Glomerular visceral epithelial cell (primary cell): ENCODE results near the gene DSC1.
"Not testable (repeated sequence)": the region's sequence is repeated elsewhere in the genome, so short reads cannot be mapped to it uniquely, and the experiment has no call there.

Experiments
- DNase-seq: peaks from one replicate; pipeline ENCODE4 v3.0.0-alpha.2; 2016; ENCODE audit errors: extremely low spot score

The DSC1 gene

DNA sequence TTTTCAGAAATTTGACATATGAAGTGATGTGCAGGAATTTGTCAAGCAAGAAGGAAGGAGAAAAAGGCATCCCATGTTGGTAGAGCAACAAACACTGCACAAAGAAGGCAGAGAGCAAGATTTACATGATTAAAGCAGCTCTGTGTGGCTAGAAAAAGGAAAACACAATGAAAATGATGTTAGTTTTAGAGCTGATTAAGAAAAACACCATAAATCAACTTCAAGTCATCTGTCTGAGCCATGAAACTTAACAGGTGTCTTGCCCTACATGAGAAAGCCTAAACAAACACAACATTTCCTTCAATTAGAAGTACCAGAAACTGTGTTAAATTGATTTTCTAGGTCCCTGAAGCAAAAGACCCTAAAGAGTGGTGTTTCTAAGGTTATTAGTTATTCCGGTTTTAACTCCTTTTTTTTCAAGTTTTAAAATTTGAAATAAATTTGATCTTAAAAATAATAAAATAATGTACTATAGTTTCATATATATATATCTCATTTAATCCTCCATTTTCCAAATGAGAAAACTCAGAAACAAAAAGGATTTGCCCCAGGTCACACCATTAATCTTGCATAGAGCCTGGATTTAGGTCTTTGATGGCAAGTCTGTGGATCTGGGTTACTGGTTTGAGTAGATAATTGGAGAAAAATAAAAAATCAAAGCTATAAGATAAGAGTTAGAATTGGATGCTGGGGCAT lies 8.6 kb upstream of the DSC1 start:
- DNase-seq = no peak

DNA sequence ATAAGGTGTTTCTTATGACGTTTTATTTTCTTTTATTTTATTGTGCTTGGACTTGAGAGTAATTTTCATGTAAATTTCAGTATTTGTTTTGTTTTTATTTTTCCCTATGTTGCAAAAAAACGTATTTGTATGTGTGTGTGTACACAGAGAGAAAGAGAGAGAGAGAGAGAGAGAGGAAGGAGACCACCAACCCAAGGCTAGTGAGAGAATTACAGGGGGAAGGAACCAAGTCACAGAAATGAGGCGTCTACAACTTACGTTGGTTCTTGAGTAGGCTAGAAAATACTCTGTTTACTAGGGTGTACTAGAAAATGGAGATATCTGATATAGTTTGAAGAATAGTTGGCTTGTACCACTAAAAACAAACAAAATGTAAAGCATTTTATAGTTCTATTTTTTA lies 7.7 kb upstream of the DSC1 start:
- no peak for DNase-seq

GRCh38 chr18:31162419-31162793 lies 250 bp downstream of the DSC1 start:
- DNase-seq = no peak

- DNase-seq = no peak
Measured at GRCh38 chr18:31161757-31162418, 768 bp downstream of the DSC1 start.

GRCh38 chr18:31156821-31157763 lies 5.6 kb downstream of the DSC1 start:
- DNase-seq = peak; percentile 12

- DNase-seq = no peak
Measured at GRCh38 chr18:31155498-31155897, 7.2 kb downstream of the DSC1 start.

DNA sequence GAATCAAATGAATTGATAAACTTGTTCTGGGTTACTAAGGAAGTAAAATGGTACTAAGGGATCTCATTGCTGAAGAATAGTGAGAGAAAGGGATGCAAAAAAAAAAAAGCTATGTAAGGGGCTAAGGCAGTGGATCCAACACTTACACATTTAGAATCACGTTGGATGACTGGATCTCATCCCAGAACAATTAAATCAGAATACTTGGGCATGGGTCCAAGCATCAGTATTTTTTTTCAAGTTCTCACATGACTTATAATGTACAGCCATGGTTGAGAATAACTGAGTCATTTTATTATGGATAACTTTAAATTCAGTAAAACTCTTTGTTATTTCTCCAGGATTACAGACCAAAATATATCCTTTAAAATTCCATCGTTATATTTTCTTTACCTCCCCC lies 8.5 kb downstream of the DSC1 start:
- DNase-seq = no peak

- no peak for DNase-seq
Measured at GRCh38 chr18:31149351-31149750, 13.3 kb downstream of the DSC1 start.

DNA sequence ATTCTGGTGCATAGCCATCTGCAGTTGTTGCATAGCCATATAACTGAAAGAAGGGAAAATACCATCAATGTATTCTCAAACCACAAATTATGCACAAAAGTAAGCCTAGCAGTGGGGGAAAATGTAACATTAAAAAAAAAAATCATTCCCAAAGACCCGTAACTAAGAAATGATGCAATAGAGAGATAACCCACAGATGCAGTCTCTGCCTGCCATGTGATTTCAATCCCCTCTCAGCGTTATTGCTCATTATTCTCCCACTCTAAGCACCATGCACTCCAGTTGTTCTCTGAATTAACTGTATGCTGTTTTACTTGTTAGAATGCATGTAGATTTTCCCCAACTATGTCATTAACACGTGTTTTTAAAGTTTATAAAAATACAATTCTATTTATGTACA lies 14.1 kb downstream of the DSC1 start:
- DNase-seq = no peak

DNA sequence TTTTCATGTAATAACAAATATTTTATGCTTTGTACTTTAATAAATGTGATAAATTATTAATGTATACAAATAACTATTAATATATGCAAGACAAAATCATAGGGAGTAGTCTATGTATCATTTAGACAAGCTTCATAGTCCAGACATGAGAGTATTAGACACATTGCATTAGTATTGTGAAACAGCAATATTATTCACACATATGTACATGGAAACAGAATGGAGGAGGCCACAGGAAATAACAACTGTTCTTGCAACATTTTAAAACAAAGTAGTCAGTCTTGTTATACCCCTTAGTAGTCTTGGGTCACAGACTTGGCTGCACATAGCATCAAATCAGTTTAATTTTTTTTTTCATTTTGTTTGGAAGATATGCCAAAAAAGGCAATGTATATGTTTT lies 15.8 kb downstream of the DSC1 start:
- DNase-seq = no peak

DNA sequence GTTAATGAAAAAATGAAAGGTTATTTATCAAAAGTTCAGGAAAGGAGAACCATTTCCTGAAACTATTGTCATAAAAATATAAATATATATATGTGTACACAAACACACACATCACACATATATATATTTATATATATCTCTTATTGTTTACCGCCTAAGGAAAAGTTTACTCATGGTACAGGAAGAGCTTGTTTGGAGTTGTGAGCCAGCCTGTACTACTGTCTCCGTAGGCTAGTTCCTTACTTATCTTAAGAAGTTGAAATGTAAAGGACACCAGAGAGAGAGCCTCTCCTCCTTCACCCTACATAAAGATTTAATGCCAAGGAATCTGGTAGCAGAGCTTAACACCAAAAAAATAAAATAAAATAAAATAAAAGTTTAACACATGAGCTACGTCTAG lies 19.6 kb downstream of the DSC1 start:
- DNase-seq = no peak

- DNase-seq = no peak
Measured at GRCh38 chr18:31138709-31139108, 23.9 kb downstream of the DSC1 start.

- DNase-seq = no peak
Measured at GRCh38 chr18:31134988-31135529, 27.6 kb downstream of the DSC1 start.

- no peak for DNase-seq
Measured at GRCh38 chr18:31129398-31130115, 33.1 kb downstream of the DSC1 start.

- no peak for DNase-seq
Measured at GRCh38 chr18:31125878-31126277, 36.8 kb downstream of the DSC1 start.

DNA sequence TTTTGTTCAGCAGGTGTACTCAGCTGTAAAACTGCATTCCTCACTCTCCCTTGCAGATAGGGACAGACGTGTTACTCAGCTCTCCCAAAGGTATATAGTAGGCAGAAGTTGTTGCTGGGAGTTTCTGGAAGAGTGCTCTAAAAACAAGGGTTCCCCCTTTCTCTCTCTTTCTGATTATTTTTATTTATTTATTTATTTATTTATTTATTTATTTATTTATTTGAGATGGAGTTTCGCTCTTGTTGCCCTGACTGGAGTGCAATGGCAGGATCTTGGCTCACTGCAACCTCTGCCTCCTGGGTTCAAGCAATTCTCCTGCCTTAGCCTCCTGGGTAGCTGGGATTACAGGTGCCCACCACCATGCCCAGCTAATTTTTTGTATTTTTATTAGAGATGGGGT lies 39.5 kb downstream of the DSC1 start:
- not testable (repeated sequence) for DNase-seq

DNA sequence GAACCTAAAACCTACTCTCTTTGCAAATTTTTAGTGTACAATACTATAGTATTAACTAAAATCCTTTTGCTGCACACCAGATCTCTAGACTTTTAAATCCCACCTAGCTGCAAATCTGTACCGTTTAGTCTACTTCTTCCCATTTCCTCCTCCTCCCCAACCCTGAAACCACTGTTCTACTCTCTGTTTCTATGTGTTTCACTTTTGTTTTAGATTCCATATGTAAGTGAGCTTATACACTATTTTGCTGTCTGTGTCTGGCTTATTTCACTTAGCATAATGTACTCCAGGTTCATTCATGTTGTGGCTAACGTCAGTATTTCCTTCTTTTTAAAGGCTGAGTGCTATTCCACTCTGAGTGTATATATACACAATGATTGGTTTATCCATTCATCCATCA lies 42.1 kb downstream of the DSC1 start:
- no peak for DNase-seq

- DNase-seq = no peak
Measured at GRCh38 chr18:31116853-31117595, 45.6 kb downstream of the DSC1 start.

- DNase-seq = no peak
Measured at GRCh38 chr18:31112804-31113203, 49.9 kb downstream of the DSC1 start.

GRCh38 chr18:31105733-31106132 lies 56.9 kb downstream of the DSC1 start:
- no peak for DNase-seq

DNA sequence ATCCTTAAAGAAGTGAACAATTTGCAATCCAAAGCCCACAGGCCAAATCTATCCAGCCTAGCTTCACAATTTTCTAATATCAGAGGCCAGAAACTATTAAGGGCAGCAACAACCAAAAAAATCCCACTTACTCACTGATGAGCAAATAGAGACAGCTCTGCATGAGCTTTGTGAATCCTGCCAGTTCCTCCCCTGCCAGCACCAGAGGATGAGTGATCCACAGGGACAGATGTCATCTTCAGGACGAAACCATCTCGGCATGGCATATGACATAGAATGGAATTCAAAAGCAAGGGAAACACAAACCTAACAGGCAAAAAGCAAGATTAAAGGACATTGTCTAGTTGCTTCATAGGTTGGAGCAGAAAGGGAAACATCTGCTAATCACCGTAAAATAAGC lies 58.2 kb downstream of the DSC1 start:
- DNase-seq = no peak
